Transverse colon (tissue), 3 donors: ENCODE measurements around the gene CCR2.

Experiments
- POLR2A ChIP-seq: fragments of 450-650 bp; IDR thresholded peaks from one replicate; pipeline ENCODE4 v1.6.1; 2016; ENCODE audit warnings: antibody characterized with exemption, mild to moderate bottlenecking, moderate library complexity
- TF ChIP-seq, protein P1 (sequence below), 5 experiments: fragments of 200-600 bp in 3 of 5; fragments of 450-650 bp in 2 of 5; sonication (generic) in 3 of 5; IDR thresholded peaks; 1 replicate in 2 of 5; 2 replicates in 3 of 5; pipeline ENCODE4 v1.5.1; 2016 to 2017; ENCODE audit warnings: antibody characterized with exemption in 5 of 5, inconsistent platforms in 3 of 5, mild to moderate bottlenecking in 2 of 5, moderate library complexity in 1 of 5

DNA sequence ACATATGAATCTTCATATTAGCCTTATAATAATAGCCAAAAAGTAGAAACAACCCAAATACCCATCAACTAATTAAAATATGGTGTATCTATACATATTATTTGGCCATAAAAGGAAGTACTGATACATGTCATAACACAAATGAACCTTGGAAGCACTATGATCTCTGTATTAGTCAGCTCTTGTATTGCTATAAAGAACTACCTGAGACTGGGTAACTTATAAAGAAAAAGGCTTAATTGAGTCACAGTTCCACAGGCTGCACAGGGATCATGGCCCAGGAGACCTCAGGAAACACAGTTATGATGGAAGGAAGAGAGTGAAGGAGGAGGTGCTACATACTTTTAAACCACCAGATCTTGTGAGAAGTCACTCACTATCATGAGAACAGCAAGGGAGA, 16.0 kb upstream of the CCR2 start:
- TF ChIP-seq POLR2A: no peak
- TF ChIP-seq, protein P1, sequence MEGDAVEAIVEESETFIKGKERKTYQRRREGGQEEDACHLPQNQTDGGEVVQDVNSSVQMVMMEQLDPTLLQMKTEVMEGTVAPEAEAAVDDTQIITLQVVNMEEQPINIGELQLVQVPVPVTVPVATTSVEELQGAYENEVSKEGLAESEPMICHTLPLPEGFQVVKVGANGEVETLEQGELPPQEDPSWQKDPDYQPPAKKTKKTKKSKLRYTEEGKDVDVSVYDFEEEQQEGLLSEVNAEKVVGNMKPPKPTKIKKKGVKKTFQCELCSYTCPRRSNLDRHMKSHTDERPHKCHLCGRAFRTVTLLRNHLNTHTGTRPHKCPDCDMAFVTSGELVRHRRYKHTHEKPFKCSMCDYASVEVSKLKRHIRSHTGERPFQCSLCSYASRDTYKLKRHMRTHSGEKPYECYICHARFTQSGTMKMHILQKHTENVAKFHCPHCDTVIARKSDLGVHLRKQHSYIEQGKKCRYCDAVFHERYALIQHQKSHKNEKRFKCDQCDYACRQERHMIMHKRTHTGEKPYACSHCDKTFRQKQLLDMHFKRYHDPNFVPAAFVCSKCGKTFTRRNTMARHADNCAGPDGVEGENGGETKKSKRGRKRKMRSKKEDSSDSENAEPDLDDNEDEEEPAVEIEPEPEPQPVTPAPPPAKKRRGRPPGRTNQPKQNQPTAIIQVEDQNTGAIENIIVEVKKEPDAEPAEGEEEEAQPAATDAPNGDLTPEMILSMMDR (IDR thresholded peaks at IDR 0.05): no peak
